CD4-positive, alpha-beta T cell treated with Interleukin-12 subunit alpha and Interleukin-12 subunit beta, for 1 hour (primary cell): ENCODE data around the gene XRCC5.
"Not testable (repeated sequence)": the region's sequence is repeated elsewhere in the genome, so short reads cannot be mapped to it uniquely, and the experiment has no call there.

Experiments used
- DNase-seq: peaks from one replicate; pipeline ENCODE4 v3.0.0-alpha.2; 2020

The XRCC5 gene

GRCh38 chr2:216119986-216120385, 10.8 kb downstream of the XRCC5 start:
- peak; percentile 6 for DNase-seq

DNA sequence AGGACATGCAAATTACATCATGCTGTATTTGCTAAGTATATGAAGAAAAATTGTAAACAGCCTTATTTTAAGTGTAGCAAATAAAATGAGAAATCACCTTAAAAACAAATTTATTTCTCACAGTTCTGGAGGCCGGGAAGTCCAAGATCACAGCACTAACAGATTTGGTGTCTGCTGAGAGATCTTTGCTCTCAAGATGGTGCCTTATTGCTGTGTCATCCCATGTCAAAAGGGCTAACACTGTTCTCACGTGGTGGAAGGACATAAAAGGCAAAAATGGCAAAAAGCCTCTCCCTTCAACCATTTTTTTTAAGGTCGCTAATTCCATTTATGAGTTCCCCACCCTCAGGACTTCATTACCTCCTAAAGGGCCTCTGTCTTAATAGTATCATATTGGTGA, 12.1 kb downstream of the XRCC5 start:
- no peak for DNase-seq

DNA sequence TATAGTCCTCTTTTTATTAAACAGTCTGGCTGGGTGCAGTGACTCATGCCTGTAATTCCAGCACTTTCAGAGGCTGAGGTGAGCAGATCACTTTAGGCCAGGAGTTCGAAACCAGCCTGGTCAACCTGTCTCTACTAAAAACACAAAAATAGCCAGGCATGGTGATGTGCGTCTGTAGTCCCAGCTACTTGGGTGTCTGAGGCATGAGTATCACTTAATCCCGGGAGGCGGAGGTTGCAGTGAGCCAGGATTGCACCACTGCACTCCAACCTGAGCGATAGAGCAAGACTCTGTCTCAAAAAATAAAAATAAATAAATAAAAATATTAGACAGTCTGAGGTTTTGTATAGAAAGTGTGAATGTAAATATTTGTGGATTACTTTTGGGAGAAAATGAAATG, 17.8 kb downstream of the XRCC5 start:
- DNase-seq: no peak

GRCh38 chr2:216130346-216130971, 21.3 kb downstream of the XRCC5 start:
- DNase-seq: no peak

DNA sequence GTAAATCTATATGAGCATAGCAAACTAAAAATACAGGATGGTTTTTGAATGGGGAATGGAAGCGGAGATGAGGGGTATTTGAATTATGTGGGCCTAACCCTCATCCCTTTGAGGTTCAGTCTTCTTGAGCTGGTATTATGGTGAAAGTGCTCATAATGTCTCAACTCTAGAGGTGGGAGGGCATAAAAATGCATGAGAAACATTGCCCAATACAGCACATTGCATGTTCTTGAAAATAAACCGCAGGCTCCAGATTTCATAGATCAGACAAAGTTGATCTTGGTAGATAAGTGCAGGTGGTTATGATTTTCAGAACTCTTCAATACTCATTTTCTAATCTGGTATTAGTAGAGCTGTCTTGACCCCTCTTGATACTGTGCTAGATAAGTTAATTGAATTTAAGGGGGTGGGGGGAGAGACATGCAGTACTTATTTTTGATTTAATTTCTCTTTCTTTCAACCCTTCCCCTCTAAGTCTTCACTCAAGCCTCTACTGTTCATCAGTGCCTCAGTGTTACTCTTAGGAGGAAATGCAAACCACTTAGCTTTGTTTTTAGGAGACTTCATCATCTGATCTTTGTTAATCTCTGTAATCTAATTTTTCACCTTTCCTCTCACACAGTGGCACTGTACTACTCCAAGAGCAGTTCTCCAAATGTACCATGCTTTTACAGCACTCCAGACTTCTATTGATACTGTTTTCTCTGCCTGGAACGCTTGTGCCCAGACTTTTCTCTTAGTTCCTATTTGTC, 22.2 kb downstream of the XRCC5 start:
- DNase-seq: no peak

DNA sequence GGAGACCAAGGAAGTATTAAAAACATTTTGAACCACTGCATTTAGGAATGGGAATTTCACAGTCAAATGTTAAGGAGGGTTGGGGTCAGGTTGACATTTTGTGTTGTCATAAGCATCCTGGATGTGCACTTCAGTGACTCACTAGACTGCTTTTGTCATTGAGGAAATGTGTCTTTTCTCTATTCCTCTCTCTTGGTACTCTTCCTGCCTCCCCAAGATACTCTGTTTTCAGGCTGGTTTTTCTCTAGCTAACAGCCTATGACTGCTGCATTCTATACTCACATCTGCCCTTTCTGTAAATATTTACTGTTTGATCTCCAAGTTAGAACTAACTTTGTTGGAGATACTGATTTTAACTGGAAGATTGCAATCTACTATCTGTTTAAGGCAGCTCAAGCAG, 23.4 kb downstream of the XRCC5 start:
- no peak for DNase-seq

GRCh38 chr2:216133397-216133796, 24.2 kb downstream of the XRCC5 start:
- DNase-seq: no peak

DNA sequence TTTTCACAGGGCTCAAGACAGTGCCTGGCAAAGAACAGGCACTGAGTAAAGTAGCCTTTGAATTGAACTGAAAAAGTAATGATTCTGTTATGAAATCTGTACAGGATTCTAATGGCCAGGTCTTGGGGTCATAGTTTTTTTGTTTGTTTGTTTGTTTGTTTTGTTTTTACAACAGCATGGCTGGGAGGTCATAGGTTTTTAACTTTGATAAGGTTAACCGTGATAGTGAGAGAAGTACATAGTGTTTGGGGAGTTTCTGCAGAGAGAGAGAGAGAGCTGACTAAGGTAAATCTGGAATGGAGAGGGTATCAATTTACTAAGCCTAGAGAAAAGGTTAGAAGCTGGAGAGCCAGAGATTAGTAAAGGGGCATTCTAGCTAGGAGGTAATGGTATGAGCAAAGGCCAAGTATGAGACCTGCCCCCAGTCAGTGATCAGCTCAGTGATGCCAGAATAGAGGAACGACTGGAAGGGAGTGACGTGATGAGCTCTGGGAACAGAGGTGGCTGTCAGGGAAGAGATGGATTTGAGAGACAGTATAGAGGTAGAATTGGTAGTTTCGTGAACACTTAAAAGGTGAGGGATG, 25.9 kb downstream of the XRCC5 start:
- no peak for DNase-seq

GRCh38 chr2:216139884-216140283, 30.7 kb downstream of the XRCC5 start:
- peak; percentile 50 for DNase-seq

DNA sequence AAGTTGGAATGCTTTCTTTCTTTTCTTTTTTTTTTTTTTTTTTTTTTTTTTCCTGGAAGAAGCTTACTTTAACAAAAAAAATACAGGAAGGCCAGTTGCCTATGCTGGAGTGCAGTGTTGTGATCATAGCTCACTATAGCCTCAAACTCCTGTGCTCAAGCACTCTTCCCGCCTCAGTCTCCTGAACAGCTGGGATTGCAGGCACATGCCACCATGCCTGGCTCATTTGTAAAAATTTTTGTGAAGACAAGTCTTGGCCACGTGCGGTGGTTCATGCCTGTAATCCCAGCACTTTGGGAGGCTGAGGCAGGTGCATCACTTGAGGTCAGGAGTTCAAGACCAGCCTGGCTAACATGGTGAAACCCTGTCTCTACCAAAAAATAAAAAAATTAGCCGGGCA, 32.4 kb downstream of the XRCC5 start:
- not testable (repeated sequence) for DNase-seq

DNA sequence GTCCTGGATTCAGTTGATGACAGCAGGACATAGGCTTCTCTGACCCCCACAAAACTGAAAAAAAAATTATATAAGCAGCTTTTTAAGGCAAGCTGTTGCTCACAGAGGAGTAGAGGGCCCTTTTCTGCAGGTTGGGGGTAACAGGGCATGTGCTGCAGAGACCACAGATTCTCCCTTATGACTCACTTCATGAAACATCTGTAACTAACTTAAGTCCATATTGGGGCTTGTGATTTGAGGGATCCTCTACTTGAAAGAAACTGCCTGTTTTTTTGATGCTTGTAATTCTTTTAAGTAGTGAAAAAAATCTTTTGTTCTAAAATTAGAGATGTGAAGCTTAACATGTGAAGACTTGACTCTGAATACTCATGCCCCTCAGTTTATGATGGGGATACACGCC, 33.4 kb downstream of the XRCC5 start:
- DNase-seq: no peak

GRCh38 chr2:216144372-216144771, 35.2 kb downstream of the XRCC5 start:
- no peak for DNase-seq

- no peak for DNase-seq
These were observed 35.7 kb downstream of the XRCC5 start for GRCh38 chr2:216144857-216145256.

- DNase-seq: no peak
These were observed 37.4 kb downstream of the XRCC5 start for GRCh38 chr2:216146573-216146972.

- DNase-seq: no peak
These were observed 38.3 kb downstream of the XRCC5 start for GRCh38 chr2:216147172-216148131.

DNA sequence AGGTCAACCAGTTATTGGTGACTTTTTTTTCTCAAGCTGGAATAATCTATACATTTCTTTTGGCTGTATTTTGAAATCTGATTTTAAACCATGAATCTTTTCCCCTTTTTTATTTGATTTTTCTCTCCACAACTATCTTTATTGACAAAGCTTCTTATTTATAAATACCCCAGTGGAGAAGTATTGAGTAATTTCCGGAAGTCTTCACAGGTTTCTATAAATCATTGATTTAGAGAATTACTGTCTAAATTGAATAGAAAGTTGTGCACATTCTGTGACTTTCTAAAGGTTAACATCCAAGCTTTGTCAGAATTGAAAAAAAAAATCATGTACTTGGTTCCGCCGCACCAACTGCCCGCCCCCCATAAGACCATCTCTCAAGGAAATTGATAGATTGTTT, 39.8 kb downstream of the XRCC5 start:
- no peak for DNase-seq

- DNase-seq: no peak
These were observed 40.6 kb downstream of the XRCC5 start for GRCh38 chr2:216149741-216150140.

DNA sequence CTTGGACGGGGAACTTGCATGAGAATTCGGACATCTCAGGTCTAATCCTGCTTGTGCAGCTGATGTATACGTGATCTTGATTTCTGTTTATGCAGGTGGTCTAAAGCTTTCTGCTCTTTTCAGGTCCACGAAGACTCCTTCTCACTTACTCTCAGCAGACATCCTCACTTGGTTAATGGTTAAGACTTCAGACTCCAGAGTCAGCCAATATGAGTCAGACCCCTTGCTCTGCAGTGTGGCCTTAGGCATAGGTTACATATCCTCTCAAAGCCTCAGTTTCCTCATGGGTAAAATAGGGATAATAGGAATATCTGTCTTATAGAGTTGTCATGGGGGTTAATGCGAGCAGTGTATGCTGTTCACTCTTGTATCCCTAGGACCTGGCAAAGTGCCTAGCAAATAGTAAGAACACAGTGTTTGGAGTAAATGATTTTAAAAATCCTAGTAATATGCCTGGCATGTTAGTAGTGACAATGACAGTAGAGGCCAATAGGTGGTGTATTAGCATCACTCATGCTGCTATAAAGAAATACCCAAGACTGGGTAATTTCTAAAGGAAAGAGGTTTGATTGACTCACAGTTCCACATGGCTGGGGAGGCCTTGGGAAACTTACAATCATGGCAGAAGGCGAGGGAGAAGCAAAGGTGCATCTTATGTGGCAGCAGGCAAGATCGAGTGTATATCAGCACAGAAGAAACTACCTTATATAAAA, 42.3 kb downstream of the XRCC5 start:
- DNase-seq: no peak

- DNase-seq: no peak
These were observed 46.8 kb downstream of the XRCC5 start for GRCh38 chr2:216155954-216156353.

DNA sequence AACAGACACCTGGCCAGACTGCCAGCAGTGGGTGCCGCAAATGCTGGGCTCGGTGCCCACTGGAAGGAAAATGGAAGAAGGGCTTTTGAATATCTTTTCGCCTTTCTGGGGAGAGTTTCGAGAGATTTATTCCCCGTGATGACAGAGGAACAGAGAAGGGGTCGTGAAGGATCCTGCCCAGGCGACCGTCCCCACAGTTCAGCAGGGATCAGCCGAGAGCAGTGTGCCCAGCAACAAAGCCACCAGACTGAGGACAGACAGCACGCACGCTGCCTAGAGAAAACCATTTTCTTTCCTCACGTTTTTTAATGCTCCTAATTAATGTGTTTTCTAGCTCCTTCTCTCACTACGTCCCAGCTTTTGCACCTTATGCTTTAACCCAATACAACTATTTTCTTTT, 47.7 kb downstream of the XRCC5 start:
- no peak for DNase-seq

- no peak for DNase-seq
These were observed 50.0 kb downstream of the XRCC5 start for GRCh38 chr2:216159144-216159543.

GRCh38 chr2:216159646-216160045, 50.5 kb downstream of the XRCC5 start:
- no peak for DNase-seq

GRCh38 chr2:216160786-216161185, 51.6 kb downstream of the XRCC5 start:
- DNase-seq: no peak
